HUES64 (cell line): ENCODE data around the gene MYO3B.
A peak's percentile ranks its signal among the peaks of the same experiment; 100 is the strongest.

Experiments used
- H3K27ac ChIP-seq: 2 replicates; pipeline ENCODE4 v1.7.0; 2013; ENCODE audit warnings: low read depth, low read length, inconsistent platforms
- H3K27me3 ChIP-seq: 2 replicates; pipeline ENCODE4 v1.6.1; 2013; ENCODE audit warnings: mild to moderate bottlenecking, low read length; ENCODE audit not compliant: insufficient read depth
- H3K36me3 ChIP-seq: 2 replicates; pipeline ENCODE4 v1.6.1; 2013; ENCODE audit warnings: mild to moderate bottlenecking, low read length; ENCODE audit not compliant: insufficient read depth
- H3K4me1 ChIP-seq: 2 replicates; pipeline ENCODE4 v1.6.1; 2013; ENCODE audit warnings: mild to moderate bottlenecking, low read length, moderate library complexity; ENCODE audit not compliant: insufficient read depth
- H3K4me3 ChIP-seq: 2 replicates; pipeline ENCODE4 v1.5.1; 2013; ENCODE audit warnings: mild to moderate bottlenecking, low read length, moderate library complexity
- H3K9ac ChIP-seq: 2 replicates; pipeline ENCODE4 v1.6.1; 2013; ENCODE audit warnings: mild to moderate bottlenecking, low read depth, low read length
- H3K9me3 ChIP-seq: 2 replicates; pipeline ENCODE4 v1.6.1; 2013; ENCODE audit warnings: low read depth, low read length; ENCODE audit not compliant: insufficient read depth
- WGBS: fragments of 150-250, 120-280 bp; methylation state at CpG from one replicate; pipeline ENCODE4 v1.1.7; 2013; ENCODE audit warnings: missing lambda C conversion rate; 5-methylcytosine and 5-hydroxymethylcytosine counted together

MYO3B gene

GRCh38 chr2:170146784-170147183, 31.2 kb upstream of the MYO3B start:
- Histone ChIP-seq H3K4me3 (no peak overlapping the region), H3K27ac (no peak overlapping the region)
- 88% methylated on average over 4 of the region's 4 CpGs for WGBS

GRCh38 chr2:170147576-170147975, 30.4 kb upstream of the MYO3B start:
- Histone ChIP-seq H3K27me3 (no peaks in the 10 kb centered on the region), H3K9ac (no peak overlapping the region), H3K9me3 (no peaks in the 10 kb centered on the region), H3K4me3 (no peak overlapping the region), H3K27ac (no peak overlapping the region), H3K4me1 (peaks cover 6% of the 10 kb centered on the region; the same call in 1 of the 2 replicates), H3K36me3 (no peaks in the 10 kb centered on the region)
- WGBS = 98% methylated on average over 3 of the region's 3 CpGs

More at GRCh38 chr2:170146784-170147183, 31.2 kb upstream of the MYO3B start:
- Histone ChIP-seq H3K4me1 (peaks cover 6% of the 10 kb centered on the region; the same call in 1 of the 2 replicates), H3K9me3 (no peaks in the 10 kb centered on the region), H3K27me3 (no peaks in the 10 kb centered on the region), H3K9ac (no peak overlapping the region), H3K36me3 (no peaks in the 10 kb centered on the region)

- H3K9me3 ChIP-seq = peaks cover 5% of the 10 kb centered on the region; the same call in 1 of the 2 replicates
- no peak overlapping the region for H3K9ac ChIP-seq
- H3K4me3 ChIP-seq = no peak overlapping the region
- no peaks in the 10 kb centered on the region for H3K27me3 ChIP-seq
- no peak overlapping the region for H3K27ac ChIP-seq
- no peaks in the 10 kb centered on the region for H3K36me3 ChIP-seq
- H3K4me1 ChIP-seq = peaks cover 6% of the 10 kb centered on the region; the same call in 1 of the 2 replicates
Measured at GRCh38 chr2:170148161-170148560, 29.8 kb upstream of the MYO3B start.

- 100% methylated on average over 1 of the region's 1 CpG for WGBS
- peaks cover 26% of the 10 kb centered on the region; the same call in 1 of the 2 replicates for H3K4me1 ChIP-seq
- no peaks in the 10 kb centered on the region for H3K27me3 ChIP-seq
- H3K36me3 ChIP-seq = no peaks in the 10 kb centered on the region
- no peak overlapping the region for H3K9ac ChIP-seq
- peaks cover 5% of the 10 kb centered on the region; the same call in 1 of the 2 replicates for H3K9me3 ChIP-seq
- H3K4me3 ChIP-seq = no peak overlapping the region
- H3K27ac ChIP-seq = no peak overlapping the region
Measured at GRCh38 chr2:170152421-170152820, 25.5 kb upstream of the MYO3B start.

GRCh38 chr2:170155022-170155722, 22.8 kb upstream of the MYO3B start:
- no peak overlapping the region for H3K4me3 ChIP-seq
- H3K4me1 ChIP-seq = peaks cover 31% of the 10 kb centered on the region
- peak overlapping the region; percentile 43 for H3K27ac ChIP-seq
- H3K9me3 ChIP-seq = peaks cover 5% of the 10 kb centered on the region; the same call in 1 of the 2 replicates
- peak overlapping the region; percentile 3; the same call in 1 of the 2 replicates for H3K9ac ChIP-seq
- WGBS = 43% methylated on average over 8 of the region's 8 CpGs
- no peaks in the 10 kb centered on the region for H3K36me3 ChIP-seq
- H3K27me3 ChIP-seq = no peaks in the 10 kb centered on the region

GRCh38 chr2:170155723-170156253, 22.2 kb upstream of the MYO3B start:
- no peaks in the 10 kb centered on the region for H3K36me3 ChIP-seq
- WGBS = 81% methylated on average over 7 of the region's 7 CpGs
- no peaks in the 10 kb centered on the region for H3K27me3 ChIP-seq
- H3K4me1 ChIP-seq = peaks cover 31% of the 10 kb centered on the region
- peak overlapping the region; percentile 3; the same call in 1 of the 2 replicates for H3K9ac ChIP-seq
- H3K4me3 ChIP-seq = no peak overlapping the region
- H3K9me3 ChIP-seq = peaks cover 5% of the 10 kb centered on the region; the same call in 1 of the 2 replicates
- H3K27ac ChIP-seq = peak overlapping the region; percentile 43

GRCh38 chr2:170156592-170156991, 21.4 kb upstream of the MYO3B start:
- peaks cover 5% of the 10 kb centered on the region; the same call in 1 of the 2 replicates for H3K9me3 ChIP-seq
- H3K36me3 ChIP-seq = no peaks in the 10 kb centered on the region
- H3K4me1 ChIP-seq = peaks cover 31% of the 10 kb centered on the region
- 90% methylated on average over 3 of the region's 3 CpGs for WGBS
- H3K27me3 ChIP-seq = no peaks in the 10 kb centered on the region
- no peak overlapping the region for H3K9ac ChIP-seq
- H3K4me3 ChIP-seq = no peak overlapping the region
- H3K27ac ChIP-seq = no peak overlapping the region

- Histone ChIP-seq H3K27ac (no peak overlapping the region), H3K36me3 (no peaks in the 10 kb centered on the region), H3K4me3 (no peak overlapping the region), H3K9ac (no peak overlapping the region), H3K4me1 (peaks cover 31% of the 10 kb centered on the region), H3K9me3 (peaks cover 5% of the 10 kb centered on the region; the same call in 1 of the 2 replicates), H3K27me3 (no peaks in the 10 kb centered on the region)
- WGBS = 85% methylated on average over 2 of the region's 3 CpGs
Measured at GRCh38 chr2:170157025-170157684, 20.8 kb upstream of the MYO3B start.

GRCh38 chr2:170159060-170159459, 18.9 kb upstream of the MYO3B start:
- no peaks in the 10 kb centered on the region for H3K9me3 ChIP-seq
- H3K4me3 ChIP-seq = no peak overlapping the region
- no peak overlapping the region for H3K9ac ChIP-seq
- H3K4me1 ChIP-seq = peaks cover 31% of the 10 kb centered on the region
- no peaks in the 10 kb centered on the region for H3K36me3 ChIP-seq
- H3K27ac ChIP-seq = no peak overlapping the region
- no peaks in the 10 kb centered on the region for H3K27me3 ChIP-seq

- Histone ChIP-seq H3K27me3 (no peaks in the 10 kb centered on the region), H3K4me3 (no peak overlapping the region), H3K9me3 (no peaks in the 10 kb centered on the region), H3K27ac (no peak overlapping the region), H3K4me1 (peaks cover 19% of the 10 kb centered on the region), H3K9ac (no peak overlapping the region), H3K36me3 (no peaks in the 10 kb centered on the region)
- WGBS = 86% methylated on average over 3 of the region's 4 CpGs
Measured at GRCh38 chr2:170161516-170162270, 16.3 kb upstream of the MYO3B start.

- Histone ChIP-seq H3K27ac (no peak overlapping the region), H3K36me3 (no peaks in the 10 kb centered on the region), H3K9me3 (no peaks in the 10 kb centered on the region), H3K27me3 (no peaks in the 10 kb centered on the region), H3K4me1 (peaks cover 14% of the 10 kb centered on the region), H3K4me3 (no peak overlapping the region), H3K9ac (no peak overlapping the region)
- WGBS = 98% methylated on average over 4 of the region's 4 CpGs
Measured at GRCh38 chr2:170162271-170162632, 15.7 kb upstream of the MYO3B start.
